NCI-H2196 (cell line): ENCODE results near the gene CD207.
A peak's percentile ranks its signal among the peaks of the same experiment; 100 is the strongest.

Experiments
- DNase-seq: peaks from one replicate; lab custom pipeline; 2025; ENCODE audit not compliant: unreplicated experiment; lab: John Stamatoyannopoulos, UW

CD207 gene

DNA sequence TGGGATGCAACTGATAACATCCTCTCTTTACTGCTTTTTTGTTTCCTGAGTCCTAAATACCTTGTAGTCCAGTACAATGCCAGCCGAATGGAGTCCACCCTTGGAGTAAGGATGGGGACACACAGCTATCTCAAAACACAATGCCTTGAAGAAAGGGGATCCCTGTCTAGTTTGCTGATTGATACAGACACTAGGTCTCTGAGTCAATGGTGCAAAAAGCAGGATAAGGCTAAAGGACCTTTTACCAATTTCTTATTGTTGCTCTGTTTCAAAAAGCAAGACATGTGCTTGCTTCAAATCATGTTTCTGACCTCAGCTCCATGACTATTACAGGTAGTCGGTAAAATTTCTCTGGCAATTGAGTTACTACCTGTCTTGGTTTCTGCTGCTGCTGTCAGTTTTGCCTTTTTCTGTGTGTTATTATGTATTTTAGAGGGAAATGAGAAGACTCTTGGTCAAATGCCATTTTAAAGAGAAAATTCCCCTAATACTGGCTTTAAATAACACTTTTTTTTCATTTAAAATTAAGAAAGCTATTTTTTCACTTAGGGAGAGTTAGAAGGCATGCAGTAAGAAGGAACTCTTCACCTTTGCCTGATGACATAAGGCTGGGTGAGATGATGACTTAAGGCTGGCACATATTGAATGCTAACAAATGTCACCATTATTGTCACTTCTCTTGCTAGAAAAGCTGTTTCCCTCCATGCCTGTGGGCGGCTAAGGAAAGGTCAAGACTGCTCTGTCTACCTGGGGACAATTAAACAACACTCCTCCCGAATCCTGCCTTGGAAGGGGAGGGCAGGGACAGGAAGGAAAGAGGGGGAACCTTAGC is 40.2 kb downstream of the CD207 start:
- no peak for DNase-seq

DNA sequence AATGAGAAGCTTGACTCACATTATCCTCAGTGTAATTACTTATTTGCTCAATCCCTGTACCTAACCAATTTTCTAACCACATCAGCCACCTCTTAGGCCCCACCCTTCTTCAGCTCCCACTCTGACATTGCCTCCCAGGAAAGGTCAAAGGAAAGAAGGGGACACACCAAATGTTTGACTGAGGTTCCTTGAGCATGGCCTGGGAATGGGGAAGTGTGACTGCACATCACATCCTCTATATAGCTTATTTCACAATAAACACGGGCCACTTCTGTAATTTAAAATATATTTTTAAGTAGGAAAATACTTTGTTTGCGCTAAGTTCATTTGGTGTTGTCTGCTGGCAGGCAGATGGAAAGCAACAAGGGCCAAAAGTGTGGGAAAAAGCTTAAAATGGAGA is 42.2 kb downstream of the CD207 start:
- DNase-seq: no peak

DNA sequence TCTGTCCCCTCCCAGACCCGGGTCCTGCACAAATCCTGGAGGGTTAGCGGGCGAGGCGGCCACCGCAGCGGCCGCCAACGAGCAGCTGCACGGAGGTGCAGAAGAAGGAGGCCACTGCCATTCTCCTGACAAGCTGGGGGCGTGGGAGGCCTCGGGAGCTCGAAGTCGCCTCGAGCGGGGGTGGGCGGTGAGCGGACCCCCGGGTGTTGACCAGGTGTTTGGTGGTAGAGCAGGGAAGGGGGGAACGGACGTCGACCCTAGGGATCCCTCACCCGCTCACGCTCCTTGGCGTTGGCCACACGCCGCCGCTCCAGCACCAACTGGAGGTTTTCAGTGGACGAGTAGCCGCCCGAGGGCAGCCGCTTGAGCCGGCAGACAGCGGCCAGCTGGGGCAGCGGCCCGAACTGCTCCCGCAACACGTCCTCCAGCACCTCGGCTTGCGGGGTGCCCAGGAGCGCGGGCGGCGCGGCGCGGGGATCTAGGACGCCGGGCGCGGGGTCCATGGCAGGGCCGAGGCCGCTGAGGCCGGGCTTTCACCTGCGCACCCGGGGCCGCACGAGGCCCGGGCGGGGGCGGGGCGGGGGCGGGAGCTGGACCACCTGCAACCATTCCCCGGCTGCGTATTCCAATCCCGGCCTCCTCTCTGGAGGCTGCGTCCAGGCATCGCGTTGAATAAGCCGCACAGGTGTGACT is 45.3 kb downstream of the CD207 start, which contains the start of gene FIGLA:
Gene FIGLA (minus strand): TSS at position 508 of the 693 bp plus-strand sequence. CDS start 5 bp downstream, at position 503.
- DNase-seq: no peak

DNA sequence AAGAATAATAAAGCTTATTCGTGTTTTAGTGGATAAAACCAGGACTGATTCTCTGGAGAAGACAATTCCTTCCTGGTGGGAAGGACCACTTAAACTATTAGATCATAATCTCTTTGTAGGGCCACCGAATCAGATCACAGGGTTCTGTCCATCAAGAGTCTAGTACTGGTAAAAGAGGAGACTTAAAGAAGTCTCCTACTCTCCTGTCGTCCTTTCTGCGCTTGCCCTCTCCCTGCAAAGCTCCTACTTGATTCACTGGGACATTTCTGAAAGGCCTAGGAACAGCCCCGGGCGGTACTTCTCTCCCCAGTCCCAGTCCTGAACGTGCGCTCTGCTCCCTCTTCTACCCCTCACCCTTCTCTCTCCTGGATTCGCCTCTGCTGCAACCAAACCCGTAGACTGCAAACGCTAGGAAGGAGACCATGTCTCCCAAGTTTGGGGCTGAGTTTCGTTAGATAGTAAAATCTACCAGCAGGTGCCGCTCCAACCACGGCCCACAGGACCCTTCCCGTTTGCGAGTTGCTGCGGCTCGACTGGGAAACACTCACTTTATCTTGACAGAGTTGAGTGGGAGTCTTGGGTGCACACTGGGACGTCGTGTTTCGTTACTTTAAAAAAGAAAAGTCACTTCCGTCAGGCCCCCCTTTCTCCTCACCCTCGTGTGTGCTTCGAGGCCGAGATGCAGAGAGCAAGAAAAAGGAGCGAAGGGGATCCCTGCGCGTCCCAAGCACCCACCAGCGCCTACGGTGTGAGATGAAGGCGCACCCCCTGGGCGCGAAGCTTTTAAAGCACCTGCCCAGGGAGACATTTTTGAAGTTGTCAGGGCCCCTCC is 46.1 kb downstream of the CD207 start:
- DNase-seq: peak; percentile 28

DNA sequence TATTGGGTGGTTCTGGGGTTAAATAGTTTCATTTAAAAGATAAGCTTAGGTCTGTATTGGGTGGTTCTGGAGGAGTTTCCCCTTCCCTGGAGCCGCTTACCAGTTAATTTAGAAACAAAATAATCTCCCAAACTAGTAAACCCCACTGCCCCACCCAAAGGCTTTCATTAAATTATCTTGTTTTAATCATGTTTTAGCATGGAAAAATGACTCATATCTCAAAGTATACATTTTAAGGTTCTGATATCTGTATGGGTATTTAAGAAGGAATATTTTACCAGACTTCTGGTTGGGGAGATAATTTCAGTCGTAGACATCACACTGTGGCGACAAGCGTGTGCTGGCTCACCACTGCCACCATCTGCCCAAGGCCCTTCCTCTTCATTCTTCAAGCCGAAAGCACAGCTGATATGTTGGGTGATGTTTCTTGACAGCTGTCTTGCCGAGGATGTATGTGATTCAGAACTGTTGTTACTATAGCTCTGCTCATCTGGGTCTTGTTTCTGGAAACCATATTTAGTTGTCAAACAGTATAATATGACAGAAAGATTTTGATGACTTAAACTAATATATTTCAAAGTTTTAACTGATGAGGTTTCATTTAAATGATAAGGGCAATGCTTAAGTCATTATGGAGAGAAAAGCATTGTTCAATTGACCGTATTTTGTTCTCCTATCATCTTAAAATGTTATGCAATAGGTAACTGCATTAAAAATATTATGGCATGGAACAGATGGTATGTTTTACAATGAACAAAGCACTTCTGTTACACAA is 50.3 kb downstream of the CD207 start:
- peak; percentile 3 for DNase-seq

DNA sequence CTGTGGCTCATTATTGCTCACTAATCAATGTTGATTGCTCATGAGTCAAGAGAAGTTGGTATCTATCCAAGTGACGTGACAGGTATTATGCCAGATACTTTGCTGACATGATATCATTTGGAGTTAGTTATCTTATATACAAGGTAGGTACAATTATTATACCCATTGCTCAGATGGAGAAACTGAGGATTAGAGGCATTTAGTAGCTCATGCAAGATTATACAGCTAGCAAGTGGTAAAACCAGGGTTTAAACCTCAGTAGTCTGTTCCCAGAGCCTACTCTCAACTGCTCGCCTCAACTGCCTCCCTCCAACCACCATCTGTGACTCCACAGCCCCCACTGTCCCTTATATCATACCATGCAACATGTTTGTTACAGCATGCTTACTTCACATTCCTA is 51.3 kb downstream of the CD207 start:
- DNase-seq: no peak
